Fibroblast of villous mesenchyme (primary cell): ENCODE measurements around the gene CCDC8. TPM values are rescaled to one million over a fixed set of nuclear protein-coding genes. Genes with fewer than 3 reads are reported as not detected.
A peak's percentile ranks its signal among the peaks of the same experiment; 100 is the strongest.
"Not testable (repeated sequence)": the region's sequence is repeated elsewhere in the genome, so short reads cannot be mapped to it uniquely, and the experiment has no call there.

Experiments used
- DNase-seq: peaks from one replicate; pipeline ENCODE4 v3.0.0-alpha.2; 2010; ENCODE audit warnings: low read depth
- H3K4me3 ChIP-seq: 2 replicates; pipeline ENCODE4 v1.5.1; 2011; ENCODE audit warnings: low read depth, mild to moderate bottlenecking, low read length
- CTCF ChIP-seq: IDR thresholded peaks from 2 replicates; pipeline ENCODE4 v1.5.1; 2012; ENCODE audit warnings: low read depth, mild to moderate bottlenecking, low read length; ENCODE audit not compliant: insufficient read depth
- total RNA-seq: library from RNA; depleted of rRNA; stranded (reverse); fragments of >200 nt; gene quantifications from 2 replicates; pipeline ENCODE4 v1.2.3, GENCODE V29; 2012

Gene CCDC8
- total RNA-seq, 1 donor, result 8.6 TPM

- no peak for TF ChIP-seq CTCF
- no peak overlapping the region for H3K4me3 ChIP-seq
- DNase-seq, result no peak
These were observed 6.7 kb upstream of the CCDC8 start for GRCh38 chr19:46420056-46420455.

- H3K4me3 ChIP-seq, result peak overlapping the region; percentile 58
- peak; percentile 91 for DNase-seq
These were observed 2.7 kb upstream of the CCDC8 start for GRCh38 chr19:46415804-46416709.

- not testable (repeated sequence) for DNase-seq, H3K4me3 ChIP-seq
These were observed 1.5 kb upstream of the CCDC8 start for GRCh38 chr19:46414899-46415298.

GRCh38 chr19:46412650-46413261 is 608 bp downstream of the CCDC8 start:
- TF ChIP-seq CTCF, result no peak
- DNase-seq, result no peak
- peak overlapping the region; percentile 83 for H3K4me3 ChIP-seq

GRCh38 chr19:46411925-46412649 is 1.3 kb downstream of the CCDC8 start:
- peak; percentile 9 for TF ChIP-seq CTCF
- peak overlapping the region; percentile 83 for H3K4me3 ChIP-seq
- no peak for DNase-seq

GRCh38 chr19:46411088-46411924 is 2.1 kb downstream of the CCDC8 start:
- no peak for DNase-seq
- TF ChIP-seq CTCF, result no peak

GRCh38 chr19:46410205-46411087 is 2.9 kb downstream of the CCDC8 start:
- DNase-seq, result no peak
- peak overlapping the region; percentile 83 for H3K4me3 ChIP-seq
- TF ChIP-seq CTCF, result no peak

More at GRCh38 chr19:46411088-46411924, 2.1 kb downstream of the CCDC8 start:
- peak overlapping the region; percentile 83 for H3K4me3 ChIP-seq
